ENCODE measurements around the gene SREBF1.

The SREBF1 gene

DNA sequence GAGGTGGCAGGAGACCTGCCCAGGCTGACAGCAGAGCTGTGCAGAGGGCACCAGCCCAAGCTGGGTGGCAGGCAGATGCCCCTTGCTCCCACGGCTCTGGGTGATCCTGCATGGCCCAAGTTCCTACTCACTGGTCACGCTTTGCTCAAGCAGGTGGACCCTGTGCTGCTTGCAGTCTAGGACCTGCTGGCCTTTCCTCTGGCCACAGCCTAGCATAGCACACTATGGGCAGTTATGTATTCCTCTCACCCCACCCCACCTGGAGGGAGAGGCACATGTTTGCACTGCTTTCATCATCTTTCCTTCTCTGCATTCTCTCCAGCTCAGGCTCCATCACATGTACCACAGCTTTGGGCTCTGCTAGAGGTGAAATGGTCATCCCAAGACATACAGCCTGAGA is 19.6 kb upstream of the SREBF1 start:
- DNase-seq, result no peak

DNA sequence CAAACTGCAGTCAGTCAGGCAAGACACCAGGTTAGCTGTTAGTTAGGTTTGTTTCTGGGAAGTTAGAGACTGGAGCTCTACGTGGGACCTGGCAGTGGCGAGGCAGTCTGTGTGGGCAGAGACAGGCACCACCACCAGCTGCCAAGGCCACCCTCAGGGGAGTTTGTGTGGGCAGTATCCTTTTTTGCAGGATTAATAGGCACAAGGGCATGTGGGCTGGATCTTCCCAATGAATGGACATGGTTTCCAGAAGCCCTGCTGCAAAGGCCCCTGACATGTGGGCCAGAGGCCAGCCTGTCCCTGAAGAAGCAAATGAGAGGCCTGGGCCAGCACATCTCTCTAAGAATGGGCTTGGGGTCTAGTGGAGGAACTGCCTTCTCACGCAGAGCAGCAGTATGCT is 19.2 kb upstream of the SREBF1 start:
- no peak for DNase-seq

DNA sequence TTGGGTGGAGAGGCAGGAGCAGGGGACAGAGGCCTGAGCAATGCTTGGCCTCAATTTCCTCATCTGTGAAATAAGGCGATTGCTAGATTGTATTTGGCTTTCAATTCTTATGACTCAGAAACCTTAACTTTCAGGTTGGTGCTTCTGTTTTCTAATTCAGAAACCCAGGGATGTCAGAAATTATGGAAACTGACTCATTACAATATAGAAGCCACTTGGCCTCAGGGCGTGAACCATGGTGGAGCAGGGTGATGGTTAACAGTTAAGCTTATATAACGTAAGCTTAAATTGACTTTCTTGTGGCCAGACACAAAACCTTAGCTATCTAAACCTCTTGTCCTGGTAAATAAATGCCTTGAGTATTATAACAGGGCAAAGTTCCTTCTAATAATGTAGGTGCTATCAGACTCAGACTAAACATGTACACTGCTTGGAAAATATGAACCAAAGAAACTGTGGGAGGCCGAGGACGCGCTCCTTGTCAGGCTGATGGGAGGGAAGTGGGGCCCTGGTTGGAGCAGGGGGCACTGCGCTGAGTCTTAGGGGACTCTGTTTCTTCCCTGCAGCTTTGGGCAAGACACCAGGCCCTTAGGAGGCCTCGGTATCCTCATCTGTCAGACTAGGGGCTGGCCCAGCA is 17.1 kb upstream of the SREBF1 start:
- no peak for DNase-seq

DNA sequence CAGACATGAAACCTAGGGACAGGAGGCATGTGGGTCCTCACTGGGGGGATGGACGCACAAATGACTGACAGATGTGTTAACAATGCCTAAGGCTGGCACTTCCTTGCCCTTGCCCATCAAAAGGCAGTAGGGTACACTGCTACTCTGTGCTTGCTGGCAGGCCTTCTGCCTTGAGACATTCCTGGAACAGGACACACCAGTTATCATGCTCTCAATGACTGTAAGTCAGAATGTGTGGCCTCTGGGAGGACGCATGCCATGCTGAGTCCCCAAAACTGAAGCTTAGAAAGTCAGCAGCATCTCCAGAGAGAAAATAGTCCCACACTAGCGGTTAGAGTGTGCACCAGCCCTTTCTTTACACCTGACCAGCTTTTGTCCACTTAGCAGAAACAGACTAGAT is 16.1 kb upstream of the SREBF1 start:
- DNase-seq, result no peak

DNA sequence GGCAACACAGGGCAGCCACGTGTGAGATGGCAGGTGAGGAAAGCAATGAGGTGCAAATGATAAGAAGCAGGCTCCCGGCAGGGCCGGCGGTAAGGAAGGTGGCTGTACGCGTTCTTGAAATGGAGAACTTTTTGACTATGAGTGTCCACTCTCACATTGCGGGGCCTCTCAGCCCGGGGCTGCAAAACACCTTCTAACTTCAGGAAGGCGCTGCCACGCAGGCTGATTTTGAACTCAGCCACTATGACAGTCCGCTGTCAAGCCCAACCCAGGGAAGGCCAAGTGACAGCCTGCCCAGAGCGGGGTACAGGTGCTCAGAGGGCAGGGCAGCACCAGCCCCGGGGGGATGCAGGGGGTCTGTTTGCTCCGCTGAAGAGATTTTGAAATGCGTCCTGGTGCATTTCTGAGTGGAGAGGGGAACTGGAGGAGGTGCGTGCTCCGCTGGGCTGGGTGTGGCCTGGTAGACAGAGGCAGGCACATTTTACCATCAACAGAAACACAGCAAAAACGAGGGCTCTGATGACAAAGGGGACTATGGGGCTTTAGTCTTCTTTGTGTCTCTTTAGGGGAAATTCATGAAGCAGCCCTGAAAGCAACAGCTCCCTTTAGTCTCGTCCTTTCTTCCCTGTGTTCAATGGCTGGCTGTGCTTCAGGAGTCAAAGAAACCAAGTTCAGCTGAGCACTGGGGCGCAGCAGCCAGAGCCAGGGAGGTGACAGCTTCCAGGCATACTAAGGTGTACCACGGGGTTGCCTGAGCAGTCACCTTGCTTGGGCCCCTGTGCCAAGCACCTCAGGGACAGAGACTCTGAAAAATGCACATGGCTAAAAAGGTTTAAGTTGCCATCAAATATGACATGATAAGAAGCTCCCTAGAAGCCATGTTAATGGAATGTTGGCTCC is 14.6 kb upstream of the SREBF1 start:
- DNase-seq, result no peak

DNA sequence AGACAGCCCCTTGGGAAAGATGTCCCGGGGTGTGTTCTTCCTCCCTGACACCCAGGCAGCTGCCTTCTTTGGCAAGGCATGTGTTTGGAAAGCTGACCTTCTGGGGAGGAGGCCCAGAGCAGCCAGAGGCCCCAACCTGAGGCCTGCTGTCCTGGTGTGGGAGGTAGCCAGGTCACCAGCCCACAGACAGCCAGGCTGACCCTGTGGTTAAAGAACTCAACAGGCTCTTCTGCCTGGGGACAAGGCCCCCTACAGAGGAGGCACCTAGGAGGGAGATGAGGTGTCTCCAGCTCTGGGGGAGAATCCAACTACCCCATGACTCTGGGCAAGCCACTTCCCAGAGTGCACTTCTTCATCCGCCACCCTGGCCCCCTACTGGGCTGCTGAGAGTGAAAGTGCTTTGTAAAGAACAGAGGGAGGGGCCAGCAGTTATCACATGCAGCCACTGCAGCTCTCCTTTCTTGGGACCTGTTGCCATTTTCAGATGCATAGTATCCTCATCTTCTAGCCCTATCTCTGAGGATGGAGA is 13.1 kb upstream of the SREBF1 start:
- DNase-seq, result no peak

DNA sequence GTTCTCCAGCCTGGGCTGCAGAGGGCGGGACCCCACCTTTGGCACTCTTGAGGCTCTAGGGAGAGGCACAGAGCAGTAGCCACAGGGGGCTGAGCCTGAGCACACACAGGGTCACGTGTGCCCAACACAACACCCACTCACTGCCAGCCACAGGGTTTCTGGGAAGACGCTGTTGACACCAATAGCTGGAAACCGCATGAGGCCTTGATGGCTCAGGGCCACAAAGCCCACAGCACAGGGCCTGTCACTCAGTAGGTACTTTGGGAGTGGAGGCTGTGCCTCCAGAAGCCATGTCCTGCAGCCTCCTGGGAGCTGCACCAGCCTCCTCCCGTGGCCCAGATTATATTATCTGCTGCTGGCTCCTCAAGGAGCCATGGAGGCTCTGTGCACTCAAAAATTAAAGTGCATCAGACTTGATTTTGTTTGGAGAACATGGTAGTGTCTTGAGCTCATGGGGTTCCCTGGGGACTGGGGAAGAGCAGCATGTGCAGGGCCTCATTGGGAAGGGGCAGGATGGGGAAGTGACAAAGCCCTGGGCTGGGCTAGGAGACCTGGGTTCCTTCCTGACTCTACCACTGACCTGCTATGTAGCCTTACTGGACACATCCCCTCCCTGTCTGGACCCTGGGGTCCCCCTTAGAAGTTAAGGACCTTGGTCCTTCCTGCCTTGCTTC is 12.5 kb upstream of the SREBF1 start:
- peak; percentile 12 for DNase-seq

DNA sequence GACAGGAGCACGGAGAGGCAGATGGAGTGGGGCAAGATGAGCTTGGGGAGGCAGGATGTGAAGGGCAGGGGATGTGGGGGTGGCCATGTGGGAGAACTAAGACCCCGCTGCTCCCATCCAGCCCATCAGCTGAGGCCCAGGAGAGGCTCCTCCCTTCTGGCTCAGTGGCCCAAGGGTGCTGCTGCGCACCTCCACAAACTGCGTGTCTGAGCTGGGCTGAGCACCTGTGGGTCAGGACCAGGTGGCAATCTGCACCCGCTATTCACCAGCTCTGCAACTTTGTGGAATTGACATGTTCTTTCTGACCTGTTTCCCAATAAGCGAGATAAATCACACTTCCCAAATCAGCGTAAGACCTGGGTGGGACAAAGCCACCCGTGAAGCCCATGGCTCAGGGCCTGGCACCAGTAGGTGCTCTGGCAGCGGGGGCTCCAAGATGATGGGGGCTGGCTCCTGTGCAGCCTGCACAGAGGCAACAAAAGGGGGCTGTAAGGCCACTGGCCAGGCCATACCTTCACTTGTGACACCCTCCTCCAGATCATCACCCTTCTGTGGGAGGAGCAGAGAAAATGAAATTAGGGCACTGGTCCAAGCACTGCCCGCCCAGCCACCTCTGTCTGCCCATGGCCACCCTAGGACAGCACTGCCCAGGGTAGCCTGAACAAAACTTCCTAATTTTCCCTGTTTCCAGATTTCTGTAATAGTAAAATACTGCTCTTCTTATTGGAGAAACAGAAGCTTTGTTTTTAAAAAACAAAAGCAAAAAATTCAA is 11.7 kb upstream of the SREBF1 start:
- DNase-seq, result no peak

DNA sequence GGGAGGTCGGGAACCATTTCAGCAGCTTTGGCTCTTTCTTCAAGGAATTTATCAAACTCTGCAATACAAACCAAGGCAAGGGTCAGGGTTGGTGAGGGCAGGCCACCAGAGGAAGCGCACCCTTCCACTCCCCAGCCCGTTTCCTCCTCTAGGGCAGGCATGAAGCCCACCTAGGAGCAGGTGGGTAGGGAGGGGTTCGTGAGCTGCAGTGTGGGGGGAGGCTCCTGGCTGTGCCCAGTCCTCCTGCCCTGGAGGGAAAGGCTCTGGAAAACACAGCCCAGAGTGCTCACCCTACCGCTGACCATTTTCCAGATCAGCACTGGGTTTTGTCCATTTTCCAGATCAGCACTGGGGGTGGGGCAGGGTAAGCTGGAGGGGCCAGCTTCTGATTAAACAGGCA is 10.9 kb upstream of the SREBF1 start:
- no peak for DNase-seq

DNA sequence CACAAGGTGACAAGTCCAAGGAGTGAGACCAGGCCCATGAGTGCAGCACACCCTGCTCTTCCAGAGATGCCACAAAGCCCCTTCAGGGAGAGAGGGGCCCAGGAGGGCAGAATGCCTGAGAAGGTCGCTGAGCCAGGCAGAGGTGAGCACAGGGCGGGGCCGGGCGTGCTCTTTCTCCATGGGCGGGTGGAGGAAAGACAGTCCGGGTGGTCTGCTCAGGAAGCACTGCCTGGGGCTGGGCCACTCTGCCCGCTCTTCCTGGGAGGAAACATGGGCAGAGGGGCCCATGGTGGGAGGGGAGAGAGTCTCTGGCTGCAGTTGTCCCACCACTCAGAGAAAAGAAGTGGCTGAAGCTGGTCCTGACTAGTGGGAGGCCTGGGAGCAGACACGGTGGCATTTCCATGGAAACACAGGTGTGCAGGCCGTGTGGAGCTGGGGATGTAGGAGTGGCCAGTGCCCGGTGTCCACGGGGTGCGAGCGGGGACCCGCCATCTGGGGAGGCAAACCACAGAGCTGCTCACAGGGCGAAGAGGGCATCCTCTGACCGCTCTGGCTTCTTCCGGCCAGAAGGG is 10.4 kb upstream of the SREBF1 start:
- DNase-seq, result no peak

DNA sequence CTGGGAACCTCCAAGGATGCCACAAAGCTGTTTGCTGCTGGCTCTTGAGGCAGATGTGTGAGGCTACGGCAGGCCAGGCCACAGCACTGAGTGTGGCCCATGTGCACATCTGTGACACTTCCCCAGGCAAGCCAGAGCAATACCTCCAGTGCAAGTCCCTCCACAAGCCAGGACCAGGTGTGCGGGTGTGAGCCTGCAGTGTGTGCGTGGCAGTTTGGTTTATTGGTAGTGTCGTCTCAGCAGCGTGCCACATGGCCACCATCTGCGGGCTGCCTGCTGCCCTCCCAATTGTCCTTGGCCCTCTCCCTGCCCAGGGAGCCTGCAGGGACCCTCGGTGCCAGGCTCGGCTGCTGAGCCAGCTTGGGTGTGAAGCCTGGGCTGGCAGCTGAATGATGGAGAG is 9.9 kb upstream of the SREBF1 start:
- DNase-seq, result no peak

DNA sequence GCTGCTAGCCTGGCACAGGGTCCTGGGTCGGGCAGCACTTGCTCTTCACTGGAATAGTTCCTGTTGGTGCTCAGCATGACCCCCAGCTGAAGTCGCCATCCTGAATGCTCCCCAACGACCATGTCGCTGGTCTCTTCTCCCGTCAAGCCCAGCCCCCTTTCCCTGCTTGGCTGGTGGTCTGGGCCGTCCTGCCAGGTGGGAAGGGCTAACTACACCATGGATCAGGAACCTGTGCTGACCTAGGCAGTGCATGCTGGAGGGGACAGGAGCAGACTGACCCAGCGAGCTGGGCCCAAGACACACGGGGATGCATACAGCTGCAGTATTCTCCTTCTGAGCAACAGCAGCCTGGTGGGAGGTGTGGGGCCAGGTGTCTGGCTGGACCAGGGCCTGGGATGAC is 9.2 kb upstream of the SREBF1 start:
- DNase-seq, result no peak

DNA sequence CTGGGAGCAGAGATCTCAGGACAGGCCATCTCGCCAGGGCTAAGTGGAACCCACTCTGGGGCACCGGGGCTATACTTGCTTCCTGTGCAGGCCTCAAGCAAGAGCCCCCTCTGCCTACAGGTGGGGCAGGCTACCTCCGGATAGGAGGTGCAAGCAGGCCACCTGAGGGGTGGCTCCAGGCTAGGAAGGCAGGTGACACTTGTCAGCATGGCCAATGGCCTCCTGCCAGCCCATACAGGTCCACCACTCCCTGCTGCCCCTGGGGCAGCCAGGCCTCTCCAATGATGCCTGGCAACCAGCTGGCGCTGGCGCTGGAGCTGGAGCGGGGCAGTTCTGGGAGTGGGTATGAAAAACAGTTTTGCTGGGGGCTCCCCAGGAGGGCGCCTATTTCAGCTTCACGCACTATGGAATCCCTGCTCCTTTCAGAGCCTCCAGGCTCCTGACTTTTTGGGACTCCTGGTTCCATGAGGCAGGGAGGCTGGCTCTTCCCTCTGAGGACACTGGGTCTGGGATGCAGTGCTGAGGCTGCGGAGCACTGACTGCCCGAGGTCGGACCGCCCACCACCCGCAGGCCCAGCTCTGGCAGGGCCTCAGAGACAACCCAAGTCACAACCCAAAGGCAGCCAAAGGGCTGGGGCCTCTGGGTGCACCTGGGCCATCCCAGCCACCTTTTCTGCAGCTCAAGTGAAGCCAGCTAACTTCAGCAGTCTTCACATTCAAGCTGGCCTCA is 8.4 kb upstream of the SREBF1 start:
- DNase-seq, result no peak

DNA sequence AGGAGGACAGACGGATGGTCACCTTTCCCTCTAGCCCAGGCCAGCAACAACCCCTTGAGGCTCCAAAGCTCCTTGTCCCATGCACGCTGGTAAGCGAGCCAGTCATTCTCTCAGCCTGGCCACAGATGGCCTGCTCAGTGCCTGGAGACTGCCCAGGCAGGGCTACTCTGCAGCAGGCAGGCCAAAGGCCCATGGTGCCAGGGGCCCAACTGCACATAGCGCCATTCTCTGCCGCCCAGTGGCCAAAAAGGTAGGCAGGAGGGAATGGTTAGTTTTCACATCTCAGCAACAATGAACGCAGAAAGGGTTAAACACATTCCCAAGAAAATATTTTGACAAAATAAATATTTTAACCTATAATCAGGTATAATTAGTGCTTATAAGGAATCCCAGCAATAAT is 7.7 kb upstream of the SREBF1 start:
- DNase-seq, result no peak

DNA sequence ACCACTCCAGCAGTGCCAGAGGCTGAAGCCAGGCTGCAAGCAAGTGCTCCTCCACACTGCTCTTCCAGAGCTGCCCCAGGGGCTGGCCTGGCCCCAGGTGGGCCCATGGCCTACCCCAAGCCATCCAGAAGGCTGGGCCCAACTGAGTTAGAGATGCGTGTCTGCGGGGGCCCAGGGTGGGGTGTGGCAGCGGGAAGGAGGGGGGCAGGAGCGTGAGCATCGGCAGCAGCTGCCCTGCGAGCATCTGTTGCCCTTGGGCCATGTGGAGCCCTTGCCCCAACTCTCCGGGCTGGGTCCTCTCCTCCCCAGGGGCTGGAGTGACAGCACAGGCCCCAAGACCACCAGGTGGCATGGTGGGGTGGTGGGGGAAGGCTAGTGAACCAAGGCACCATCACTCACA is 7.3 kb upstream of the SREBF1 start:
- no peak for DNase-seq

DNA sequence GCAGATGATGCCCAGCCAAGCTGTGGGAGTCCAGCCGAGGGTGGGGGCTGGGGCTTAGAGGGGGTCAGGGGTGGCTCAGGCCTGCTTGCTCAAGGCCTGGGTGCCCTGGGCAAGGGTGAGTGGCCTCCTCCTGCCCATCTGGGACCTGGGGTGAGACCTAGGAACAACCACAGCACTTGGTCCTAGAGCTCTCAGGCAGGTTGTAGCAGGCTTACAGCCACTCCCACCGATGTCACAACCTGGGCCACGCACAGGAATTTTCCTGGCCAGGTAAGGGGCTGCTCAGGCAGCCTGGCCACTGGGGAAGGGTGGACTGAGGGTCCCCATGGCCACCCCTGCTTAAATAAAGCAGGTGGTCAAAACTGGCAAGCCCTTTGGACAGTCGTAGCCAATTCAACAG is 6.3 kb upstream of the SREBF1 start:
- DNase-seq, result no peak

DNA sequence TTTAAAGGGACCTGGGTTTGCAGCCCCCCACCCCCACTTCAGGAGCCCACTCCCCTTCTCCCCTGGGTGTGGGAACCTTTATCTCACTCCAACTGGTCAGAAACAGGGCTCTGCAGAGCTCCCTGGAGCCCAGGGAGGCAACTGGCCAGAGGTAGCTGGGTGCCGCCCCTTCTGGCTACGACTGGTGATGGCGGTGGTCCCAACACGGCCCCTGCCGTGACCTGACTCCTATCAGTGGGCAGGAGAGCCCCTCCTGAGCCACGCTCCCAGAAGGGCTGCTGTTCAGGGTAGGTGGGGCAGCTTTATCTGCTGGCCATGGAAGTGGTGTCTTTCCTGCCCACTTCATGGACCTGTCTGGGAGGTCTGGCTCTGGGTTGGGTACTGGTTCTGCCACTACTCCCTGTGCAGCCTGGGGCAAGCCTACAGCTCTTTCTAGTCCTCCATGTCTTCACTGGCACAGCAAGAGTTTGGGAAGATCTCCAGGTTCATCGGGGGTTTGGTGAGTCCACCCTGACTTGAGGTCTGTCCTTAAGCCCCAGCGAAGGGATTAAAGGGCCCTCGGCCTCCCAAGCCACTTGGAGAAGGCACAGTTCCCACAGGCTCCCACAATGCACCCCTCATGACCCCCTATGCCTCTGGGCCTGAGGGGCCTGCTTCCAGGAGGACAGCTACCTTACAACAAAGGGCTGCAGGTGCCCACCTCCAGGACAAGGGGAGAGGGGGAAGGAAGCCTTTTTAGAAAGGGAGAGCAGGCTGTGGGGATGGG is 5.5 kb upstream of the SREBF1 start:
- DNase-seq, result no peak

DNA sequence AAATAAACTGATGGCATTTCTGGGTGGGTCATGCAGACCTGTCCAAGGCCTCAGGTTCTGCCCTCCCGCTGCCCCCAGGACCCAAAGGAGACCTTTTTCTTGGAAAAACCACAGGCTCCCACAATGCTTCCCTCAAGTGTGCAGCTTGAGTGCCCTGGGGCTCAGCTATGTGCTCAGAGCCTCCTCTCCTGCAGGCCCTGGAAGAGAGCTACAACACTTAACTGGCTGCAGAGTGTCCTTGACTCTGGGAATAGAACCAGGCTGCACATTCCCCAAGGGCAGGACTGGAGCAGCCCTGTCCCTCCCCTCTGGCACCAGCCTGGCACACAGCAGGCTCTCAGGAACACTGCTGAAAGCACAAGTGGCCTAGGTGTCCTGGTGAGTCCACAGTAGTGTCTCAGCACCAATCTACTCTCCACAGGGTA is 4.8 kb upstream of the SREBF1 start:
- DNase-seq, result peak; percentile 65

DNA sequence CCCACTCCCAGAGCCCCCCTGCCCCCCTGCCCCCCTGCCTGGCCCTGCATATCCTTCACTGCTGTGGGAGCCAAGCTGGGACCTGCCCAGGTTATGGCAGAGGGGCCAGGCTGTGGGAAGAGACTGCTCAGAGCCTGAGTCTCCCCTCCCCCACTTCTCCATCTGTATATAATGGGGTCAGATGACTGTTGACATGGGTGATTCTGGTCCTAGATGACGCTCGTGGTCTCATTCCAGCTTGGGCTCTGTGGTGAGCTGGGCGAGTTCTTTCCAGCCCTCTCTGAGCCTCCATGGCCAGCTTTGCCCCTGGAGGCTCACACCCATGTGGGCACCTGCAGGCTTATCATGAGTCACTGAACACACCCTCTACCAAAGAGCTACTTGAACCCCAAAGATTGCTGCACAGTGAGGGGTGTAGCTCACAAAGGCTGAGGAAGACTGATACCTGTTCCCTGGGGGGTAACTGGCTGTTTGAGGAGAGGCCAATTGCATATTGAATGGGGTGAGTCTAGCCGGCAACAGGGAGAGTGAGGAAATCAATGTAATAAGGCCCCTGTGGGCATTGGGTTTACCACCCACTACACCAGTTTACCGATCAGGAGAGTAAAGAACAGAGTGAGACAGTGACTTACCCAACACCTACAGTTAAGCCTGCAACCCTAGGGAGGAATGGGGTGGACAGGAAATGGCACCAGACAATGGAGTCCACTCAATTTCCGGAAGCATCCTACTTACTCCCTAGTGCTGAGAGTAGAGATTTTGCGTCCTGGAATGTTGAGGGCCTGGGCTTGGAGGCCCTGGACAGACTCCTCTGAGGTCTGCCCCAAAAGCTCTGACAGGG is 4.2 kb upstream of the SREBF1 start:
- no peak for DNase-seq

All from NCI-H187 treated with DMSO at 0.1 percent for 48 hours (cell line).